Fibroblast of upper back skin (primary cell): ENCODE data around the gene WDR27.

ENCODE experiments used
- DNase-seq: peaks from one replicate; pipeline ENCODE4 v3.0.0-alpha.2; 2013

Gene WDR27

DNA sequence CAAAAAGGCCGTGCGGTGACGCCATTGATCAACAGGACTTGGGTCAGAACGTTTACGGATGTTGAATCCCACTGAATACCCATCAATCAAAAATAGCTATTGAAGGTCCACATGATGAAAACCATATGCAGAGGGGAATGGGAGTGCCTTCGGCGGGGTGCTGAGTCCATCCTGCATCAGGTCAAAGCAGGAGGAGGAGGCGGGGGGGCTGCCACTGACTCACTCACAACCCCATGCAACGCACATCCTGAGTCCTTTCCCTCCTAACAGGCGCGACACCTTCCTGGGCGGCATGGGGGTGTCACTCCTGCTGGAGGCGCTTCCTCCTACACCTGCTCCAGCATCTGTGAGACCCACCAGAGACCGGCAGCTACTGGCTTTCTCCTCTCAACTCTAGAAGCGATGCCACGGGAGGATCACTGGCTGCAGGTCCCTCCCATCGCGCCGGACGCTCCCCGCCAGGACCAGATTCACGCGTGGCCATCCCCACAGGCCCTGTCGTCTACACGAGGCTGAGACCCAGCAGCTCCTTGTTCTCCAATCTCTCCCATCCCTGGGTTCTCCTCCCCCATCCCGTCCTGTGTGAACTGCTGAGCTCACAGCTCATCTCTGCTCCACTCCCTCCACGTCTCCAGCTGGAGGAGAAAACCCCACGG, 277.6 kb downstream of the WDR27 start:
- peak; percentile 75 for DNase-seq

DNA sequence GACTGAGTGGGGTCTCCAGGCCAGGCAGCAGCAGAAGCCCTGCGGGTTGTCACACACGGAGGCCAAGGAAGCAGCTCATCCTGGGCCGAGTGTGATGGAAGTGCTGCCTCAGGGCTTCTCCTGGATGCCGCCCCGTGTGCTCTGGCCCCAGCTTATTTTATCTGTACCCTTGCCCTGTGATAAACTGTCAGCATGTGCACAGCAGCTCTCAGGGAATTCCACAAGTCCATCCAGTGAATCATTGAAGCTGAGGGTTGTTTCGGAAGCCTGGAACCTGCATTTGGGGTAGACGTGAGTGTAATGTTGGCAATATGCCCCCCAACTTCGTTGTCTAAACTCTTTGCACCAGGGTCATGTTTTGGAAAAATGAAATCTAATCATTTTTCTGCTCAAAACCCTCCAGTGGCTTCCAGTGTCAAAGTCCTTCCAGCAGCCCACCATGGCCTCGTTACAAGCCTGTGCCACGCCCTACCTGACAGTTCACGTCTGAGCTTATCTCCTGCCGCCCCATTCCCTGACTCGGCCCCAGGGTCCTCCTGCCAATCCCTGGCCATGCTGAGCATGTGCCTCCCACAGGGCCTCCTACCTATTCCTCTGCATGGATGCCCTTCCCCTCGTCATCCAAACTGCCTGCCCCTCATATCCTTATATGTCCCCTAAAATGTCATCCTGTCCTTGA, 280.1 kb downstream of the WDR27 start:
- no peak for DNase-seq

DNA sequence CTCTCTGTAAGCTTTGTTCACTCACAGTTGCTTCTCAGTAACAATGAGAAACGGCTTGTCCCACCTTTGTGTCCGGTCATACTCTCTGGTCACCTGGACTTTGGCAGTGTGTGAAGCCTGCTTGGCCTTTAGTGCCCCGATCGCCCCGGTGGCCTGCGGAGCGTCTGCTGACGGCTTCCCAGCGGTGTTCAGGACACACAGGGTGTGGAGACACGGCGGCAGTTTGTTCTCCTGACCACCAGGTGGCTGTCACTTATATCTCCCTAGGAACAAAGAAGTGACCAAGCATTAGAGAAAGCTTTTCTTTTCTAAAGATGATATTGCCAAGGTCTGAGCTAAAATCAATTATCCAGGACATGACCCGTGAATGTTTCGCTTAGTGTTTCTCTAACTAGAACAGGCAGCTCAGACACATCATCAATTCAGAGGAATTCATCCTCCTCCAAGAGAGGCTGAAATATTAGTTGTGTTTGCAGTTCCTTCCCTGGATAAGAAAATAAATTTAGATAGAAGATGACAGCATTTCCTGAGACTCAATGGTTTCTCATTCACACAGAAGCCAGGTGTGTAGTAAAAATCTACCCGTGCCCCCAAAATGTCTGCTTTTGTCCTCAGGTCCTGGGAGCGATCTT, 280.8 kb downstream of the WDR27 start:
- peak; percentile 14 for DNase-seq

DNA sequence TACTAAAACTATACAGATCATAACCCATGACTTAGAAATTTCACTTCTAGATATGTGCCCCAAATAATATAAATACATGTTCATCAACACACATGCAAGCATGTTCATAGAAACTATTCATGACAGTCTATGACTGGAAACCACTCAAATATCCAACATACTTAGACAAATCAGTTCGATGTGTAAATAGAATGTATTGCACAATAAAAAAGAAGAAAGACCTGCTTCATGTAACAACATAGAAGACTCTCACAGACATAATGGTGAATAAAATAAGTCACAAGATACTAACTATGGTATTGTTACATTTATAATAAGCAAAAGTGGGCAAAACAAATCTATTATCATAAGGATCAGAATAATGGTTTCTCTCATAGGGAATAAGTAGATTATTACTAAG, 284.7 kb downstream of the WDR27 start:
- DNase-seq: no peak

- DNase-seq: no peak
Measured at GRCh38 chr6:169416249-169416648, 285.6 kb downstream of the WDR27 start.

- DNase-seq: no peak
Measured at GRCh38 chr6:169415179-169415578, 286.6 kb downstream of the WDR27 start.

DNA sequence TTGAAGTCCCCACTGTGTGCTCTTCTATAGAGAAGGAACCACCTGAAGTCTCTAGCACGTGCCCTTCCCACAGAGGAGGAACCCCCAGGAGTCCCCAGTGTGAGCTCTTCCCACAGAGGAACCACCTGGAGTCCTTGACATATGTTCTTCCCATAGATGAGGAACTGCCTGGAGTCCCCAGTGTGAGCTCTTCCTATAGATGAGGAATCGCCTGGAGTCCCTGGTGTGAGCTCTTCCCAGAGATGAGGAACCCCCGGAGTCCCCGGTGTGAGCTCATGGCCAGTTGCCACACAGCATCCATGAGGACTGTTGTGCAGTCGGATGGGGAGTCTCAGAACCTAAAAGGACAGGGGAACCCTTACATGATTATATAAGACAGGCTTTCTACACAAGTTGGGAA, 290.1 kb downstream of the WDR27 start:
- DNase-seq: no peak

GRCh38 chr6:169411296-169411695, 290.5 kb downstream of the WDR27 start:
- no peak for DNase-seq

- peak; percentile 36 for DNase-seq
Measured at GRCh38 chr6:169409742-169410312, 292.0 kb downstream of the WDR27 start.

- DNase-seq: no peak
Measured at GRCh38 chr6:169407325-169407724, 294.5 kb downstream of the WDR27 start.
